ENCODE results near the gene MELTF. TPM values are rescaled to one million over a fixed set of nuclear protein-coding genes. Genes with fewer than 3 reads are reported as not detected.

Gene MELTF
- total RNA-seq, 4 donors from 2014 or later = 3.2 to 5.9 (median 3.9) TPM

DNA sequence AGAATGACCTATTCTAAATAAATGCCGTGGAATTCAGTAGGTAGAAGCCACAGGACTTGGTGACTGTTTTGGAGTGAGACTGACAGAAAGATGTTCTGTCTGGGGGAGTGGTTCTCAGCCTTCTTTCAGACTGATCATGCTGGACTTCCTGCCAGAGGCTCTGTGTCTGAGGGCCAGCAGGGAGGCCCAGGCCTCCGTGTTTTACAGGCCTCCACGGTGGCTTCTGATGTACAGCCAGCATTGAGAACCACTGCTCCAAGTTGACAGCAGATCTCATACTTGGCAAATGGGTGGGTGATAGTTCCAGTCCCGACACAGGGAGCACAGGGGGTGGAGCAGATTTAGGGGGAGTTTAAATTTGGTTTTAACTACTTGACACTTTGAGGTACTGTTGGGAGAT, 54.3 kb downstream of the MELTF start:
- Histone ChIP-seq H3K4me1 (peaks cover 0 to 5% (median 5%) of the 10 kb centered on the region in 3 donors), H3K9me3 (no peaks in the 10 kb centered on the region), H3K36me3 (no peaks in the 10 kb centered on the region), H3K27me3 (peaks cover 0 to 2% (median 0%) of the 10 kb centered on the region in 4 donors), H3K27ac (no peak overlapping the region), H3K4me3 (no peak overlapping the region)
- TF ChIP-seq, protein P1, sequence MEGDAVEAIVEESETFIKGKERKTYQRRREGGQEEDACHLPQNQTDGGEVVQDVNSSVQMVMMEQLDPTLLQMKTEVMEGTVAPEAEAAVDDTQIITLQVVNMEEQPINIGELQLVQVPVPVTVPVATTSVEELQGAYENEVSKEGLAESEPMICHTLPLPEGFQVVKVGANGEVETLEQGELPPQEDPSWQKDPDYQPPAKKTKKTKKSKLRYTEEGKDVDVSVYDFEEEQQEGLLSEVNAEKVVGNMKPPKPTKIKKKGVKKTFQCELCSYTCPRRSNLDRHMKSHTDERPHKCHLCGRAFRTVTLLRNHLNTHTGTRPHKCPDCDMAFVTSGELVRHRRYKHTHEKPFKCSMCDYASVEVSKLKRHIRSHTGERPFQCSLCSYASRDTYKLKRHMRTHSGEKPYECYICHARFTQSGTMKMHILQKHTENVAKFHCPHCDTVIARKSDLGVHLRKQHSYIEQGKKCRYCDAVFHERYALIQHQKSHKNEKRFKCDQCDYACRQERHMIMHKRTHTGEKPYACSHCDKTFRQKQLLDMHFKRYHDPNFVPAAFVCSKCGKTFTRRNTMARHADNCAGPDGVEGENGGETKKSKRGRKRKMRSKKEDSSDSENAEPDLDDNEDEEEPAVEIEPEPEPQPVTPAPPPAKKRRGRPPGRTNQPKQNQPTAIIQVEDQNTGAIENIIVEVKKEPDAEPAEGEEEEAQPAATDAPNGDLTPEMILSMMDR (IDR thresholded peaks at IDR 0.05) = no peak
- TF ChIP-seq POLR2A (IDR thresholded peaks at IDR 0.05) = no peak
- WGBS, 2 donors = 80% methylated on average over 2 of the region's 4 CpGs; no CpG with 5 or more reads in 1 of the 2 donors
- intact Hi-C loops (cut with DNase I) = no loop called here
- no peak for DNase-seq

DNA sequence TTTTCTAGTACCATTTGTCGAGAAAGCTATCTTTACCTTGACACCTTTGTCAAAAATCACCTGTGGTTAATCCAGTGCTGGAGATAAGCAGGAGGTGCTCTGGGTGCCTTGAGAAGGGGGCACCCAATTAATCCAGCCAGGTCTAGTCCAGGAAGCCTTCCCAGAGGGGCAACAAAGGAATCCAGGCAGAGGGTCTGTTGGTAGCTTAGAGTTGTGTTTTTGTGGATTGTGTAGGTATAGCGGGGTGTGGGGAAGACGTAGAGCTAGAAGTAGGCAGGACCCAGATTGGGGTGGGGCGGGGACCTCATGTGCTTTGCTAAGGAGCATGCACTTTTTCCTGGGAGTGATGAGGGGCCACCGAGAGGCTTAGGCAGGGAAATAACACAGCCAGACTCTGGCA, 55.0 kb downstream of the MELTF start:
- intact Hi-C loops (cut with DNase I) = no loop called here
- peaks cover 0 to 9% (median 5%) of the 10 kb centered on the region in 3 donors for H3K4me1 ChIP-seq
- WGBS, 2 donors = 78 to 83% methylated on average over 5 of the region's 5 CpGs
- H3K36me3 ChIP-seq = no peaks in the 10 kb centered on the region
- DNase-seq = no peak
- H3K4me3 ChIP-seq = no peak overlapping the region
- H3K27ac ChIP-seq = no peak overlapping the region
- H3K9me3 ChIP-seq = no peaks in the 10 kb centered on the region
- TF ChIP-seq, protein P1 (IDR thresholded peaks at IDR 0.05) = no peak
- no peak for TF ChIP-seq POLR2A (IDR thresholded peaks at IDR 0.05)
- peaks cover 0 to 1% (median 0%) of the 10 kb centered on the region in 4 donors for H3K27me3 ChIP-seq

DNA sequence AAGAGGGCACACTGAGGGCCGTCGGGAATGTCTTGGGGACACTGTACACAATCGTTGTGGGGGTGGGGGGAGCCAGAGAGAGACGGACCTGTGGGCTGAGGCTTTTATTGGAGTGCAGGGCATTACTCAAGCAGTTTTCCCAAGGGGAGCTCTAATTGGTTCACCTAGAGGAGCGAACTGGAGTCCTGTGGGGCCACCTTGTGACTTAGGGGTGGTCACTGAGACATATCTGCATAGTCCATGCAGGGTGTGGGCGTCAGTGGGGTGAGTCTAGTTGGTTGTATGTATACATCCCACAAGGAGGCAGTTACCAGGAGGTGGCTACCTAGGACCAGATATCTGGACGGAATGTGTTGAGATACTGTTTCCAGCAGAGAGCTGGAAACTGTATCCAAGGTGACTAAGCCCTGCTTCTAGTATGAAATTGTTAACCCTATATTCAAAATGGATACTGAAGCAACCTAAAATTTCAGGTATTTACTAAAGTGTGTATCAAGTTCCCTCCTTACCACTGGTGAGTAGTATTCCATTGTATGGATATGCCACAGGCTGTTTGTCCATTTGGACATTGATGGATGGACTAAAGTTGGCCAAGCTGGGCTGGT, 58.4 kb downstream of the MELTF start:
- no peaks in the 10 kb centered on the region for H3K27me3 ChIP-seq
- no peak overlapping the region for H3K4me3 ChIP-seq
- H3K4me1 ChIP-seq = peaks cover 4 to 18% (median 10%) of the 10 kb centered on the region in 3 donors
- no peak overlapping the region for H3K27ac ChIP-seq
- 68 to 76% methylated on average over 5 to 7 of the region's 7 CpGs for WGBS, 2 donors
- TF ChIP-seq, protein P1 (IDR thresholded peaks at IDR 0.05) = no peak
- TF ChIP-seq POLR2A (IDR thresholded peaks at IDR 0.05) = no peak
- no peaks in the 10 kb centered on the region for H3K9me3 ChIP-seq
- intact Hi-C loops (cut with DNase I) = no loop called here
- no peak for DNase-seq
- peaks cover 0 to 8% (median 0%) of the 10 kb centered on the region in 3 donors for H3K36me3 ChIP-seq

DNA sequence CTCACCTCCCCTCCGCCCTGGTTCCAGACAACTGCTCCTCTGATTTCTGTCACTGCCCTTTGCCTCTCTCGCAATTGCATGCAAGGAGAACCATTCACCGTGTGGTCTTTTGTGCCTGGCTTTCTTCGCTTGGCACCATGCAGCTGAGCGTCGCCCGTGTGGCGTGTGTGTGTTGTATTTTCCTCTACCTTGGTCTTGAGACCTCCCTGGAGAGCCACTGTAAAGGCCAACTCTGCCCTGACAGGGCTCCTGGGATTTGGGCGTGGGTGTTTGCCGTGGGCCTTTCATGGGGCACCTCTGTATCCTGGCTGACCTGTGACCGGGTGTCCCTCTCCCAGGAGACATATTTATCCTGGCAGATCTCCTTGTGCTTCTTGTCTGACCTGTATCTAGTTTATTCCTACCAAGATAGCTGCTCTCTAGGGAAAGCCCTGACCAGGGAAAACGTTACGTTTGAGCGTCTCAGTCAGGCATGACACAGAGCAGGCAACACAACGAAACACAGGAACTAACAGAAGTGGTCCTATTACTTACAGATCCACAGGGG, 59.0 kb downstream of the MELTF start:
- Histone ChIP-seq H3K36me3 (peaks cover 0 to 14% (median 0%) of the 10 kb centered on the region in 3 donors), H3K9me3 (no peaks in the 10 kb centered on the region), H3K27ac (no peak overlapping the region), H3K27me3 (no peaks in the 10 kb centered on the region), H3K4me3 (no peak overlapping the region), H3K4me1 (peaks cover 4 to 18% (median 10%) of the 10 kb centered on the region in 3 donors)
- 86 to 89% methylated on average over 12 to 14 of the region's 15 CpGs for WGBS, 2 donors
- DNase-seq = no peak
- intact Hi-C loops (cut with DNase I) = no loop called here
- TF ChIP-seq POLR2A (IDR thresholded peaks at IDR 0.05) = no peak
- TF ChIP-seq, protein P1 (IDR thresholded peaks at IDR 0.05) = no peak
